ENCODE data around the gene SKIC2. TPM values are rescaled to one million over a fixed set of nuclear protein-coding genes. Genes with fewer than 3 reads are reported as not detected.

Gene SKIC2
- total RNA-seq, 1 donor from 2014 or later: 31.3 TPM

DNA sequence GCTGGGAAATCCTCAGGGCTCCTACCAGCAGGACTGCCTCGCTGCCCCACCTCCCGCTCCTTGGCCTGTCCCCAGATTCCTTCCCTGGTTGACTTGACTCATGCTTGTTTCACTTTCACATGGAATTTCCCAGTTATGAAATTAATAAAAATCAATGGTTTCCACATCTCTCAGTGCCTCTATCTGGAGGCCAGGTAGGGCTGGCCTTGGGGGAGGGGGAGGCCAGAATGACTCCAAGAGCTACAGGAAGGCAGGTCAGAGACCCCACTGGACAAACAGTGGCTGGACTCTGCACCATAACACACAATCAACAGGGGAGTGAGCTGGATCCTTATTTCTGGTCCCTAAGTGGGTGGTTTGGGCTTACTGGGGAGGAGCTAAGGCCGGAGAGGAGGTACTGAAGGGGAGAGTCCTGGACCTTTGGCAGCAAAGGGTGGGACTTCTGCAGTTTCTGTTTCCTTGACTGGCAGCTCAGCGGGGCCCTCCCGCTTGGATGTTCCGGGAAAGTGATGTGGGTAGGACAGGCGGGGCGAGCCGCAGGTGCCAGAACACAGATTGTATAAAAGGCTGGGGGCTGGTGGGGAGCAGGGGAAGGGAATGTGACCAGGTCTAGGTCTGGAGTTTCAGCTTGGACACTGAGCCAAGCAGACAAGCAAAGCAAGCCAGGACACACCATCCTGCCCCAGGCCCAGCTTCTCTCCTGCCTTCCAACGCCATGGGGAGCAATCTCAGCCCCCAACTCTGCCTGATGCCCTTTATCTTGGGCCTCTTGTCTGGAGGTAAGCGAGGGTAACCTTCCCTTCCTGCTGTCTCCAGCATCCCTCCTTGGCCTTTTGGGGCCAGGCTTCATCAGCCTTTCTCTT, 13.2 kb upstream of the SKIC2 start, which contains the start of gene CFB:
CFB (plus strand) TSS at position 589 of the 863 bp plus-strand sequence; CDS start at position 716, 127 bp downstream.
- peak; percentile 69 for ATAC-seq

DNA sequence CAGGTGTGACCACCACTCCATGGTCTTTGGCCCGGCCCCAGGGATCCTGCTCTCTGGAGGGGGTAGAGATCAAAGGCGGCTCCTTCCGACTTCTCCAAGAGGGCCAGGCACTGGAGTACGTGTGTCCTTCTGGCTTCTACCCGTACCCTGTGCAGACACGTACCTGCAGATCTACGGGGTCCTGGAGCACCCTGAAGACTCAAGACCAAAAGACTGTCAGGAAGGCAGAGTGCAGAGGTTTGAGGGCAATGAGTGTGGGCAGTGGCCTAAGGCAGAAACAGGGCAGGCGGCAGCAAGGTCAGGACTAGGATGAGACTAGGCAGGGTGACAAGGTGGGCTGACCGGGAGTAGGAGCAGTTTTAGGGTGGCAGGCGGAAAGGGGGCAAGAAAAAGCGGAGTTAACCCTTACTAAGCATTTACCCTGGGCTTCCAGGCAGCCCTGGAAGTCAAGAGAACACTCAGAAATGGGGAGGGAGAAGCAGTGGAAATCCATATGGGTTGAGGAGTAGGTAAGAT, 12.5 kb upstream of the SKIC2 start:
- no peak for ATAC-seq

DNA sequence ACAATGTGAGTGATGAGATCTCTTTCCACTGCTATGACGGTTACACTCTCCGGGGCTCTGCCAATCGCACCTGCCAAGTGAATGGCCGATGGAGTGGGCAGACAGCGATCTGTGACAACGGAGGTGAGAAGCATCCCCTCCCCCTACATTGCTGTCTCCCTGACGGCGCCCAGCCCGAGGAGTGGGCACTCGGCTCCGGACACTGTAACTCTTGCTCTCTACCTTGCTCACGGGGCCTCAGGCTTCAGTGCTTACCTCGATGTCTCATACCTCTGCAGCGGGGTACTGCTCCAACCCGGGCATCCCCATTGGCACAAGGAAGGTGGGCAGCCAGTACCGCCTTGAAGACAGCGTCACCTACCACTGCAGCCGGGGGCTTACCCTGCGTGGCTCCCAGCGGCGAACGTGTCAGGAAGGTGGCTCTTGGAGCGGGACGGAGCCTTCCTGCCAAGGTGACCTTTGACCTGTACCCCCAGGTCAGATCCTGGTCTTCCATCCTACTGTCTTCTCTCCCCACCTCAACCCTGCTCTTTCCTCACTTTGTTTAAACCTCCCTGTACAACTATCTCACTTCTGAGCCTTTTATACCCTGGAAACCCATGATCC, 11.8 kb upstream of the SKIC2 start:
- ATAC-seq: no peak

DNA sequence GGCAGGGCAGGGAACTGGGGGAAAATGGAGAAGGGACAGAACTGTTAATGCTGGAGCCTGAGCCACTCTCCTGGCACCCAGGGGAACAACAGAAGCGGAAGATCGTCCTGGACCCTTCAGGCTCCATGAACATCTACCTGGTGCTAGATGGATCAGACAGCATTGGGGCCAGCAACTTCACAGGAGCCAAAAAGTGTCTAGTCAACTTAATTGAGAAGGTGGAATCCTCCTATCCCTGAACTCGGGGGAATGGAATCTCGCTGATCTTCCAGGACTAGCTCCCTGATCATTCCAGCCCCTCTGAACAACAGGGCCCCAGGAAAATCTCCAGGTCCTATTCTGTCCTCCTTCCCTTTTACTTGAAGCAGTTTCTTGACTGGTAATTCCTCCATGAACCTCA, 11.1 kb upstream of the SKIC2 start:
- no peak for ATAC-seq

DNA sequence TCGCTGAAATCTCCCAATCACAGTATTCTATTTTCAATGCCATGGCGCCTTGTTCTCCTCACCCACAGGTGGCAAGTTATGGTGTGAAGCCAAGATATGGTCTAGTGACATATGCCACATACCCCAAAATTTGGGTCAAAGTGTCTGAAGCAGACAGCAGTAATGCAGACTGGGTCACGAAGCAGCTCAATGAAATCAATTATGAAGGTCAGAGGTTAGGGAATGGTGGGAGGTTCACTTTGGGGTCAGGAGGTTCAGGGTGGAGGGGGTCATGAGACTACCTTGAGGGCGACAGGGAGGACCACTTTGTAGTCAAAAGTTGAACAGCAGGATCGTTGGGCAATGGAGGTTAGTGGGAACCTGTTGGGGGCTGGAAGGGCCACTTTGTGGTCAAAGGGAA, 10.7 kb upstream of the SKIC2 start:
- no peak for ATAC-seq

DNA sequence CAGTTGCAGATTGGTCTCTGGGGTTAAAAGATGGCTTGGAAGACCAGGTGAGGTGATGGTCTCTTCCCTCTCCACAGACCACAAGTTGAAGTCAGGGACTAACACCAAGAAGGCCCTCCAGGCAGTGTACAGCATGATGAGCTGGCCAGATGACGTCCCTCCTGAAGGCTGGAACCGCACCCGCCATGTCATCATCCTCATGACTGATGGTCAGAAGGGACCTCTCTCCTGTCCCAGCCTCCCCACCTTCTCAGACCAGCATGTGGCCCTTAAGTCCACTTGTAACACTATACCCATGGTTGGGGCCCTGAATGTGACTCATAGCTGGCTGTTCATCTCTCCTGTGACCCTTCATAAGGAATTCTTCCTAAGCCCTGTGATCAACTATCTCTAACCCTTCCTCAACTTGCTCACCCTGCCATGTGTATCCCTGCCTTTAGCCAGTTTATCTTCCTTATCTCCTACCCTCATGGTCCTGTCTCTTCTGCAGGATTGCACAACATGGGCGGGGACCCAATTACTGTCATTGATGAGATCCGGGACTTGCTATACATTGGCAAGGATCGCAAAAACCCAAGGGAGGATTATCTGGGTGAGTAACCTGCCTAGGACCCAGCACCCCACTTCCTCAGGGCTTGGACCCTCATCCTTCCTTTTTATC, 10.1 kb upstream of the SKIC2 start:
- peak; percentile 27 for ATAC-seq

DNA sequence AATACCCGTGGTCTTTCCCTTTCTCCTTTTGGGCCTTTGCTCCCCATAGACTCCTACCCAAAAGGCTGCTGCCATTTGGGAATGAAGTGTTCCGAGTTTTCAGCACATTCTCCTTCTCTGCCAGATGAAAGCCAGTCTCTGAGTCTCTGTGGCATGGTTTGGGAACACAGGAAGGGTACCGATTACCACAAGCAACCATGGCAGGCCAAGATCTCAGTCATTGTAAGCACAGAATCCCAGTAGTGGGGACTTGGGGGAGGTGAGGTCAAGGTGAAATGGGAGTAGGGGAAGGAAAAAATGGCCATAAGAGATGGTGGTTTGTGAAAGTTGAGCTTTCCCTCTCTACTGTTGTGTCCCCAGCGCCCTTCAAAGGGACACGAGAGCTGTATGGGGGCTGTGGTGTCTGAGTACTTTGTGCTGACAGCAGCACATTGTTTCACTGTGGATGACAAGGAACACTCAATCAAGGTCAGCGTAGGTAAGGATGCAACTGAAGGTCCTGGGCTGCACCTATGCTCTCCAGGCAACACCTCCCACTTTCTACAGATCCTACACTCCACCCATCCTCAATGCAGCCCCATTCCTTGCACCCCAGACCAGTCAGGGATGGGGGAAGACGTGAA, 8.9 kb upstream of the SKIC2 start:
- ATAC-seq: no peak

DNA sequence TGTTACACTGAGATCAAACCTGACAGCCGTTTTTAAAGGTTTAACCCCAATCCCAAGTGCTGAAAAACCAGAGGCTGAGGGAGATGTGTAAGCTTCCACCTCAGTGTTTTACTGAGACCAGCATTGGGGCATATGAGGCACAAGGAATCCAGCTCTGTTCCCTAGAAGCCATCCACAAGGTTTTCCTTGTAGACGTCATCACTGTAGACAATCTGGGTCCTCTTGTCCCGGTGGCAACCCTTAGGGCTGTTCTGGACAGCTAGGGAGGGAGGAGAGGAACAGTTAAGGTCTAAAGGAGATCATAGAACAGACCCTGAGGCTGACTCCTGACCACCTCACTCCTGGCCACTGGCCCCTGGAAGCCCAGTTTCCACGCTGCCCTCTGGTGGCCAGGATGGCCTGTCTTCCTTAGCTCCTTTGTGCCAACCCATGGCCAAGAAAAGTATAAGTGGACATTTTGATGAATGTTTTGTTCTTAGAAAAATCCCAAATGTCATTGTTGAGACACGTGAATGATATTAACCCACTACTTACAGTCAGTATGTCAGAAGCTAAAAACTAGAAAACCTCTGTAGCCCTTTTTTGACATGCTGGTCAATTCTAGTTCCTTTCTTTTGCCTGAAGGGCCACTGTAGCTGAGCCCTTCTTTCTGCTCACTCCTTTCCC, 6.7 kb upstream of the SKIC2 start:
- peak; percentile 28 for ATAC-seq

DNA sequence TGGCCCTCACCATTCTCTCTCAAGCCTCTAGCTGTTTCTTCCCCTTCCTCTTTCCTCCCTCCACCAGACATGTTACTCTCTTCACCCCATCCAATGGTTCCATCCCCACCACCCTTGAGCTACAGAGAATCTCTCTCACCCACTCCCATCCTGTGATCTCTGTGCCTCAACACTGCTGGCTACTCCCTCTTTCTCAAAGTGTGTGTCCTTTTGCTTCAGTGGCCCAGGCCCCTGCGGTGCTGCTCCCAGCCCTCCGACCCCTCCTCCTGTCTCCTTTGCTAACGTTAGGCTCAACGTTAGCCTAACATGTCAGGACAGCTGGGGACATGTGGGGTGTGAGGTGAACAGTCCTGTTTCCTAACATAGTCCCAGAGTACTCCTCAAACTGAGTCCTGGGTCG, 6.1 kb upstream of the SKIC2 start:
- no peak for ATAC-seq

DNA sequence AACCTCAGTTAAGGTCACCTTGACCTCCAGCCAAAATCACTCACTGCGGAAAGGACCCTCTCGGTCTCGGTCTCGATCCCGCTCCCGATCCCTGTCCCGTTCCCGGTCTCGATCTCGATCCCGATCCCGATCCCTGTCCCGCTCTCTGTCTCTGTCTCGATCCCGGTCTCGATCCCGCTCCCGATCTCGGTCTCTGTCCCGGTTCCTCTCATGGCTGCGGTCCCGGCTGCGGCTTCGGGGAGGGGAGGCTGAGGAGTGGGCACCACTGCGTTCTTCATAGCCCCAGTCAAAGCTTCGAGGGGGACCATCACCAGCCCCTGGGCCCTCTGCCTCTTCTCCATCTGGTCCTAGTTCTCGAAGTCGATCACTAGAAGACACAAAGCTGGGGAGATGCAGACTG, 4.5 kb upstream of the SKIC2 start:
- no peak for ATAC-seq

DNA sequence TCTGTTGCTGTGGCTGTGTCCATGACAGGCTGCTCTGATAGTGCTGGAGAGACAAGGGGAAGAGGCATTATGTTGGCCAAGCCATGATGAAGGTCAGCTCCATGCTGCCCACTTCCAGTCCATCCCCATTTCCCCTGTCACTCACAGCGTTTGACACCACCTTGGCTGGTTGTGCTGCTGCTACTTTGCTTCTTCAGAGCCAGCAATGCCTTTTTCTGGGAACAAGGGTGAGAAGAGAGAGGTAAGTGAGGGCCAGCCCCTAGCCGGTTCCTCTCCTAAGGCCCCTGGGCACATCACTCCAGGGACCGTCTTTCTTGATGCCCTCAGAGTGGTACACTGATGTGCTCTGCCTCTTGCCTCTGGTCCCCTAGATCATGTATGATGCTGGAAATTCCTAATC, 2.2 kb upstream of the SKIC2 start:
- no peak for ATAC-seq

DNA sequence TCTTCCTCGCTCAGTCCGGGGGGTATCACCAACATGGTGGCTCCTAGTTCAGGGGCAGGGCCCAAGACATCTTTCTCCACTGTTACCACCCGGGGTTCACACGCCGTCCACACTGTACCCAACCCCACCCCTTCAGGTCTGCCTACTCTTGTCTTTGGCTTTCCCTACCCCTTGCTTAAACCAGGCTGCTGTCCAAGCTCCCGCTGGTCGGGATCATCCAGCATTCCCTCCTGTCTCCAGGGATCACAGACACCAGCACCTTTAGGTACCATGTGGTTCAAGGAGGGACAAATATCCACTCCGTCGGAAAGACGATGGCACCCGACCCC, 599 bp upstream of the SKIC2 start:
- peak; percentile 32 for ATAC-seq

DNA sequence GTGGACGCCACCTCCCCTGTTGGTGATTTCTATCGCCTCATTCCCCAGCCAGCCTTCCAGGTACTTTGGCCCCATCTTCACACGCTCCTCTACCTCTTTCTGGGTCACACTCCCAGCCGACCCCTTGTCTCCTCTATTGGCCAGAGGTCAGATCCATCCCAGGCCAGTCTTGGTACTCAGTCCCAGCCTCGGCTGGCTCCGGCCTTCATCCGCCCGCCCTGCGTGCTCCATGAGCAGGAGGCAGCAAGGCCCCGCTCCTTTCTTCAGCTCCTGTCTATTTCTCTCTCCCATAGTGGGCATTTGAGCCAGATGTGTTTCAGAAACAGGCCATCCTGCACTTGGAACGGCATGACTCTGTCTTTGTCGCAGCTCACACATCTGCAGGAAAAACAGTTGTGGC, 2.6 kb downstream of the SKIC2 start:
- ATAC-seq: no peak

DNA sequence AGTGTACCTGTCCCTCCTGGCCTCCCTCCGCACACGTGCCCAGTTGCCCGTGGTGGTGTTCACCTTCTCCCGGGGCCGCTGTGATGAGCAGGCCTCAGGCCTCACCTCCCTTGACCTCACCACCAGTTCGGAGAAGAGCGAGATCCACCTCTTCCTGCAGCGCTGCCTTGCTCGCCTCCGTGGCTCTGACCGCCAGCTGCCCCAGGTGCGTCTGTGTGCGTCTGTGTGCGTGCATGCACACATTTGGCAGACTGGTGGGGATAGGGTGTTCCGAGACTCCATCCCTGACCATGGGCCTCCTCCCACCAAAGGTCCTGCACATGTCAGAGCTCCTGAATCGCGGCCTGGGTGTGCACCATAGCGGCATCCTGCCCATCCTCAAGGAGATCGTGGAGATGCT, 4.9 kb downstream of the SKIC2 start:
- no peak for ATAC-seq

DNA sequence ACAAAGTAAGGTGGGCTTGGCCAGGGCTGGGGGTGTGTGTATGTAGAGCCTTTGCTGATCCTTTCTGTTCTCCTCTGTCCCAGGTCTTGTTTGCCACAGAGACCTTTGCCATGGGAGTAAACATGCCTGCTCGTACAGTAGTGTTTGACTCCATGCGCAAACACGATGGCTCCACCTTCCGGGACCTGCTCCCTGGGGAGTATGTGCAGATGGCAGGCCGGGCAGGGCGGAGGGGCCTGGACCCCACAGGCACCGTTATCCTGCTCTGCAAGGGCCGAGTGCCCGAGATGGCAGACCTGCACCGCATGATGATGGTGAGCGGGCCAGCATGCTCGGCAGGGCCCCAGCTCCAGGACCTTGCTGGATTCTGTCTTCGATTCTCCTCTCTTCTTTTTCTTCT, 6.7 kb downstream of the SKIC2 start:
- no peak for ATAC-seq

DNA sequence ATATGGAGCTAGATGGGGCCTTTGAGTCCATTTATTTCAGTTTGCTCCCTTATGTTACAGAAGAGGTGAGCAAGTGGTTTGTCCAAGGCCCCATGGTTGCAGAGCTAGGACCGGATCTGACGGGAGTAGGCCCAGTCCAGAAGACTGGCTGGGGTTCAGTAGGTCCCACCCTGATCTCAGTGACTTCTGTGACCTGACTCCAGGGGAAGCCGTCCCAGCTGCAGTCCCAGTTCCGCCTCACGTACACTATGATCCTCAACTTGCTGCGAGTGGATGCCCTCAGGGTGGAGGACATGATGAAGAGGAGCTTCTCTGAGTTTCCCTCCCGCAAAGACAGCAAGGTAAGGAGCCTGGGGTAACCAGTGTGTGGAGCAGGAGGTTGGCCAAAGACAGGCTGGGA, 7.5 kb downstream of the SKIC2 start:
- no peak for ATAC-seq

DNA sequence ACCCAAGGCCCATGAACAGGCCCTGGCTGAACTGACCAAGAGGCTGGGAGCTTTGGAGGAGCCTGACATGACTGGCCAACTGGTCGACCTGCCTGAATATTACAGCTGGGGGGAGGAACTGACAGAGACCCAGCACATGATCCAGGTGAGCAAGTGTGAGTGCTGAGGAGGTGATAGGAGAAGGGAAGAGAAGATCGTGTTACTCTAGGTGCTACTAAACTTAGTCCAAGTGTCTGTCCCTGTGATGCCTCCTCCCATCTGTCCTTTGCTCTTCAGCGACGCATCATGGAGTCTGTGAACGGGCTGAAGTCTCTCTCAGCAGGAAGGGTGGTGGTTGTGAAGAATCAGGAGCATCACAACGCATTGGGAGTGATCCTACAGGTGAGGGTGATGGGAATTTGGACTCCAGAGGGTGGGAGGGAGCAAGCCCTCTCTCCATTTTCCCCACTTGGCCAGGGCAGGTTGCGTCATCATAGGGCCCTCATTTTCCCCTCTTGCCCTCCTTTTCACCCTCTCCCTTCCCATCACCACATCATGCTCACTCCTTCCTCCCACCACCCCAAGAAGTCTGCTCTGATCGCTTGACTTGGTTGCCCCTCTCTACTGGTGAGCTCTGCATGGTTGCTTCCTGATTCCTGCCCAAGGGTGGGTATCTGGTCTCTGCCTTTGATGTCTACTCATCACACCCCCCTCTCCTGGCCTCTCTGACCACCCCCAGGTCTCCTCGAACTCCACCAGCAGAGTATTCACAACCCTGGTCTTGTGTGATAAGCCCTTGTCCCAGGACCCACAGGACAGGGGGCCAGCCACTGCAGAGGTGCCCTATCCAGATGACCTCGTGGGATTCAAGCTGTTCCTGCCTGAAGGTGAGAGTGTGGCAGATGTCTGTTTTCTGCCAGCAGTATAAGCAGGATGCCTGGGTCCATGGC, 8.3 kb downstream of the SKIC2 start:
- ATAC-seq: no peak

DNA sequence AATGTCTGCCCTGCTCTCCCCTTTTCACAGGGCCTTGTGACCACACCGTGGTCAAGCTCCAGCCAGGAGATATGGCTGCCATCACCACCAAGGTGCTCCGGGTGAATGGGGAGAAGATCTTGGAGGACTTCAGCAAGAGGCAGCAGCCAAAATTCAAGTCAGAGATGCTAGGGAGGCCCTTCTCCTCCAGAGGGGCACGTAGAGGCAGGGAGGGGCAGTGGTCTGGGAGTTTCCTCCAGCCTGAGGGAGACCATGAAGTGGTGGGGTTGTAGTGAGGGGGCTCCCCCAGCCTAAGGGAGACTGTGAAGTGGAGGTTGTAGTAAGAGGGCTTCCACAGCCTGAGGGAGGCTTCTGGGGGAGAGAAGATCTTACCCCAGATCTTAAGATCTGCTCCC, 8.9 kb downstream of the SKIC2 start:
- no peak for ATAC-seq

DNA sequence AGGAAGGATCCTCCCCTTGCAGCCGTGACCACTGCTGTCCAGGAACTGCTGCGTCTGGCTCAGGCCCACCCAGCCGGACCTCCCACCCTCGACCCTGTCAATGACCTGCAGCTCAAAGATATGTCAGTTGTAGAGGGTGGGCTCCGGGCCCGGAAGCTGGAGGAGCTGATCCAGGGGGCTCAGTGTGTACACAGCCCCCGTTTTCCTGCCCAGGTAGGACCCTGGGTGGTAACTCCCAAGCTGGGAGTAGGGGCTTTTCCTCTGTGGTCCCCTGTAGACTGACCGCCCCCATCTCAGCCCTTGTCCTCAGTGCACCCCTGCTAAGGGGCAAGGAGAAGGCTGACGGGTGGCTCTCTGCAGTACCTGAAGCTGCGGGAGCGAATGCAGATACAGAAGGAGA, 9.4 kb downstream of the SKIC2 start:
- no peak for ATAC-seq

DNA sequence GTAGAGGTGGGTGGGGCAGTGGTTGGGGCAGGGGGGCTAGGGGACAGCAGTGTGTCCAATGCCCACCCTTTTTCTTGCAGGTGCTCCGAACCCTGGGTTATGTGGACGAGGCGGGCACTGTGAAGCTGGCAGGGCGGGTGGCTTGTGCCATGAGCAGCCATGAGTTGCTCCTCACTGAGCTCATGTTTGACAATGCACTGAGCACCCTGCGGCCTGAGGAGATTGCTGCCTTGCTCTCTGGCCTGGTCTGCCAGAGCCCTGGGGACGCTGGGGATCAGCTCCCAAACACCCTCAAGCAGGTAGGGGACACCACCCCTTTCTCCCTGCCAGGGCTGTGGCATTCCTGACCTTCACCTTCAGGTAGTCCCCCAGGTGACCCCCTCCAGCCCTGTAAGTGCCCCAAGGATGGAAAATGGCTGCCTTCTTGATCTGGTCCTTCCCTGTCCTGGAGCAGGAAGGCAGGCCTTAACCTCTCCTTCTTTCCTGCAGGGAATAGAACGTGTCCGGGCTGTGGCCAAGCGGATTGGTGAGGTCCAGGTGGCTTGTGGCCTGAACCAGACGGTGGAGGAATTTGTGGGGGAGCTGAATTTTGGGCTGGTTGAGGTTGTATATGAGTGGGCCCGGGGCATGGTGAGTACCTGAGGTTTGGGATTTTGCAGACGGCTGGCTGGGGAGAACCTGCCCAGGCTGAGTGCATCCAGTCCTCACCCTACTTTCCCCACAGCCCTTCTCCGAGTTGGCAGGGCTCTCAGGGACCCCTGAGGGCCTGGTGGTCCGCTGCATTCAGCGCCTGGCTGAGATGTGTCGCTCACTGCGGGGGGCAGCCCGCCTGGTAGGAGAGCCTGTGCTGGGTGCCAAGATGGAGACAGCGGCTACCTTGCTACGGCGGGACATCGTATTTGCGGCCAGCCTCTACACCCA, 10.1 kb downstream of the SKIC2 start:
- no peak for ATAC-seq

All from esophagus mucosa (tissue), 1 donor.